ENCODE measurements around the gene ACTRT2. TPM values are rescaled to one million over a fixed set of nuclear protein-coding genes. Genes with fewer than 3 reads are reported as not detected.

Gene ACTRT2
- total and polyA plus RNA-seq, 2 donors (not counting 3 experiments of a cell fraction or from before 2014, with no cell fraction given) = not detected

GRCh38 chr1:3026581-3027391, 5.5 kb downstream of the ACTRT2 start:
- Histone ChIP-seq H2AFZ (ENCODE audit: low read depth, low read length) (no peak overlapping the region), H3K9ac (replicated peaks; ENCODE audit: extremely low read depth, insufficient read depth, low read length) (no peak overlapping the region), H4K20me1 (replicated peaks; ENCODE audit: control insufficient read depth, extremely low read depth, insufficient read depth, low read length) (no peaks in the 10 kb centered on the region), H3K4me2 (ENCODE audit: insufficient read depth, low read length) (no peak overlapping the region), H3K36me3 (ENCODE audit: control insufficient read depth in 2 of 2, extremely low read depth in 1 of 2, insufficient read depth in 2 of 2, low read length in 2 of 2) (no peaks in the 10 kb centered on the region), H3K4me3 (replicated peaks in 1 of 3; ENCODE audit: insufficient read depth in 1 of 3, low read depth in 1 of 3, low read length in 3 of 3) (no peak overlapping the region), H3K27me3 (ENCODE audit: control insufficient read depth in 2 of 2, insufficient read depth in 2 of 2, low read length in 2 of 2) (no peaks in the 10 kb centered on the region), H3K79me2 (ENCODE audit: control insufficient read depth, insufficient read depth, low read length) (no peaks in the 10 kb centered on the region), H3K27ac (ENCODE audit: insufficient read depth, low read depth, low read length) (no peak overlapping the region), H3K4me1 (ENCODE audit: control insufficient read depth, extremely low read depth, insufficient read depth, low read length) (no peaks in the 10 kb centered on the region), H3K9me1 (replicated peaks; ENCODE audit: control insufficient read depth, extremely low read depth, insufficient read depth, low read length) (no peaks in the 10 kb centered on the region), H3K9me3 (replicated peaks; ENCODE audit: control insufficient read depth, insufficient read depth, low read length) (peaks cover 4% of the 10 kb centered on the region)
- BruUV-seq (replicated peaks) = no TSS peak
- ChIA-PET POLR2A (no interaction called here), CTCF (no interaction called here)
- intact Hi-C loops (cut with micrococcal nuclease) = no loop called here
- TF ChIP-seq JUN (IDR thresholded peaks at IDR 0.05; ENCODE audit: borderline replicate concordance, insufficient read depth, insufficient read length, low read depth) (no peak), POLR2AphosphoS5 (IDR thresholded peaks at IDR 0.05; ENCODE audit: insufficient read depth, low read depth, low read length) (no peak), FOS (IDR thresholded peaks at IDR 0.05; ENCODE audit: borderline replicate concordance, insufficient read depth, low read length) (no peak), POLR2A (IDR thresholded peaks at IDR 0.05; ENCODE audit: low read depth, low read length) (no peak), EZH2 (IDR thresholded peaks at IDR 0.05; ENCODE audit: borderline replicate concordance, low read depth, low read length, severe bottlenecking) (no peak), GATA2 (IDR thresholded peaks at IDR 0.05; ENCODE audit: insufficient read depth, insufficient read length, low read depth, low read length) (no peak), MAX (IDR thresholded peaks at IDR 0.05; ENCODE audit: insufficient read depth, insufficient read length) (no peak), CTCF (IDR thresholded peaks at IDR 0.05; ENCODE audit: extremely low read depth in 1 of 2, insufficient read depth in 1 of 2, low read depth in 1 of 2, low read length in 2 of 2) (no peak), MYC (IDR thresholded peaks at IDR 0.05; ENCODE audit: low read depth, low read length) (no peak)
- FAIRE-seq (no peak), DNase-seq (ENCODE audit: low read depth, low spot score) (no peak)
- dilution Hi-C loops (cut with MboI; ENCODE audit: extremely low pct_ligation_motif_present, low sequenced_read_pairs) = no loop called here

Measured in endothelial cell of umbilical vein (primary cell).